ENCODE results near the gene BCAS3.

BCAS3 gene

GRCh38 chr17:61330174-61331150 is 652.8 kb downstream of the BCAS3 start:
- DNase-seq, result no peak

GRCh38 chr17:61331178-61331577 is 653.5 kb downstream of the BCAS3 start:
- no peak for DNase-seq

GRCh38 chr17:61331886-61332285 is 654.2 kb downstream of the BCAS3 start:
- no peak for DNase-seq

DNA sequence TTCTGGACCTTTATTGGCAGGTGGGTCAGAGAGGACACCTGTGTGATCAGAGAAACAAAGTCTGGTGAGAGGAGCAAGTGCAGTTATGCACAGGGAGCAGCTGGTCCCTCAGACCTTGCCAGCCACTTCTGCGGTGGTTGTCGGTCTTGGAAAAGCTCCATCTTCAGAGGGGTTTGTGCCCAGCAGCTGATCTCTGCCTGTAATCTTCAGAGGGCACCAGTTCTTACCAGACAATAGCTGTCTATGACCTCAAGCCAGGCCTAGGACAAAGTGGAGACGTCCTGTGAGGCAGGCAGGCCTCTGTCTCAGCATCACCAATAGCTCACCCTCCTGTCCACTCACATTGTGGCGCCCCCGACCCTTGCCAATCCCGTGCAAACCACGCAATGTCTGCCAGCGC is 655.5 kb downstream of the BCAS3 start:
- DNase-seq, result no peak

GRCh38 chr17:61334673-61335072 is 657.0 kb downstream of the BCAS3 start:
- no peak for DNase-seq

GRCh38 chr17:61335105-61335844 is 657.6 kb downstream of the BCAS3 start:
- DNase-seq, result no peak

DNA sequence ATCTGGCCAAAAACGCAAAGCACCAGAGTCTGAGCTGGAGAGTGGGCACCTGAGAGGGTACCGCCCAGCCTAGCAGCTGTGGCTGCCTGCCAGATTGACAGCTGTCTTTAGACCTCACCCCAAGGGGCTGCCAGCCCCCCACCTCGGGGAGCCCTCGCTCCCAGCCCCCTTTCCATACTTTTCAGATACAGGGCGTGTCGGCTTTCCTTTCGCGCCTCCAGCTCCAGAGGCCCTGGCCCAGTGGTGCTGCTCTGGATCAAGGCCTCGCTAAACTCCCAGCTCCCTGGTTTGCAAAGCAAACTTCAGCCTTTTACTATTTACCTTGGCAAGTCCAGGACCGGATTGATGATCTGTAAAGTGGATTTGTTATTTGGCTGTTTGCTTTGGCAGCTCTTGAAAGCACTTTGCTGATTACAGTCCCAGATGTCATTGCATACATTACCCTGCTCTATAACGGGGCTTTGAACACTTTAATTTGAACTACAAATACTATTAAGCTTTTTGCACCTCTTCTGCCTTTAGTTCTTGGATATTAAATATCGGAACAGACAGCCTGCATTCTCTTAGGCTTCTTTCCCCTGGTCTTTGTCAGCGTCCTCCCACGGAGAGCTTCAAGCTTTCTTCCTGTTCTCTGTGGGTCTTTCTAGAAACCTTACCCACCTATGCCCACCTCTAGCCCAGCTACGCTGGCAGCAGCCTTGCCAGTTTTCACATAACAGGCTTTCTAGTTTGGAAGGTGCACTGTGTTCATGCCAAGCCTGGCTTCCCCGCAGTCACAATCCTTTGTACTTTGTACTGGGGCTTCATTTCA is 658.4 kb downstream of the BCAS3 start:
- DNase-seq, result peak; percentile 82

DNA sequence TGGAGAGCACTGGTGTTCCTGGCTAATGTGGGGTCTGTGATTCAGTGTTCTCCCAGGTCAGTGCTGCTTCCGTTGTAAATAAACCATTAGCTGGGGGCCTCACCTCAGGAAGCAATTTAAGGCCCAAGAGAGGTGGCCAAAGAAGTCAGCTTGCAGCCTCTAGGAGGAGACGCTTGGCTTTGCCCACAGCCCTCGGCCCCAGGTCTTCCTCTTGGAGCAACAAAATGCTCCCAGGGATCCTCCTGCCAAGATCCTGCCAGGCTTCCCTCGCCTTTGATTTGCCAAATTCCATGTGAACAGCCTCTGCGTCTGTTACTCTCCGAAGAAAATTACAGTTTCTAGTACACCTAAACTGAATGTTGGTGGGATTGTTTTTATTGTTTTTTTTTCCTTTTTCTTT is 659.6 kb downstream of the BCAS3 start:
- no peak for DNase-seq

DNA sequence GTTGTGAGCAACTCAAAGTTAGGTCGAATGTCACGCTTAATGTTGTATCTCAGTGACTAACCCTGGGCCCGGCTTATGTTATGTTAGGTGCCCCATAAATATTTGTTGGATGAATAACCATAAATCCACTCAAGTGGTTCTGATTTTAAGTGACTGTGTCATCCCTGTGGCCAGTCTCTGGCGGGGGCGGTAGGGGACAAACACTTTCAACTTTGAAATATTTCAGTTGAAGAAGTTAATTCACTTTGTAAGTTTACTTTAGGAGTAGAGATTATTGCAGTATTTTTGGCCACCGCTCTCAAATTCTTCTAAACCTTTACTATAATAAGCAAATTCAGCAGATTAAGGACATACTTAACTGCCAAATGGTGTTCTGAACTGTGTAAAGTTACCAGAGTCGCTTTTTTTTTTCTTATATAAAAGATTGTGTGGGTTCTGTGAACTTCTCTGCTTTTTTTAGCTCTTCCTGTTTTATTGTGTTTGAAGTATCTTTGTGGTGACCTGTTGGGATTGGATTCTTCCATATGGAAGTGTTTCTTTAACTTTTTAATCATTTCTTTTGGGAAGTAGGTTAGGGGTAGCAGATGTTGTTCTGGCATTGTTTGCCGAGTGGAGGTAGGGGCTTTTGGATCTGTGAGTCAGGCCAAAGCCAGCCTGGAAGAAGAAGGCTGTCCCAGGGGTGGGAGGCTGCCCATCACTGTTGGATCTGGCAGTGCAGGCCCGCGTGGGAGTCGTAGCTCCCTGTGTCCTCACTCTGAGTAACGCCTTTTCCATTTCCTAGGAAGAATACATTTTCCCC is 660.5 kb downstream of the BCAS3 start:
- no peak for DNase-seq

GRCh38 chr17:61338874-61339478 is 661.3 kb downstream of the BCAS3 start:
- no peak for DNase-seq

DNA sequence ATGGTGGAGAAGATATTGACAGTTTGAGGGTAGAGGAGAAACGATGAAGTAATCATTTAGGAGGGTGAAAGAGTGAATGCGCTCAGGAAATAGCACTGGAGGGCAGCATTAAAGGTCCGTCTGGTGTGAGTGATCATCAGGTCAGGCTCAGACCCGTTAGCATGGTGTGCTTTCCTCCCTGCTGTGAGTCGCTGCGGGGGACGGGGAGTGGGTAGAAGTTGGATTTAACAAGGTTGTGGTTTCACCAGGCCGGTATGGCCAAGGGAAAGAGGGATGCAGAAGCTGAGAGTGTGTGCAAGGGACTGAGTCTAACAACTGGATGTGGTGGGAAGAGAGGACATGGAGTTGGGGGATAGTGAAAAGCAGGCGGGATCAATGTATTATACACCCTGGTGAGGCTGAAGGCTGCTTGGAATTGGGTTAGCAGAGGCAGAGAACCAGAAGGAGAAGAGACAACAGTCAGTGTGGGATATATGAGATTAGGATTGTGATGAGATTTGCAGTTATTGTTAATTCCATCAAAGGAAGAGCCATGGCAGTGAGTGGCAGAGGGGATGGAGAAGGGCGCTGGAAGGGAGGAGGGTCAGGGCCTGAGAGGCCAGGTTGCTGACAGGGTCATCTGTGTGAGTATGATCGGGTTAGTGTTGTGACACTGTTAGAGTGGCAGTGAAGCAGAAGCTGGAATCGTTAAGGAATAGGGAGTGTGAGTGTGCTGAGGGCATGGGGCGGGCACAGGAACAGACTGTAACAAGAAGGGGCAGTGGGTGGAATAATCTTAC is 663.0 kb downstream of the BCAS3 start:
- DNase-seq, result no peak

DNA sequence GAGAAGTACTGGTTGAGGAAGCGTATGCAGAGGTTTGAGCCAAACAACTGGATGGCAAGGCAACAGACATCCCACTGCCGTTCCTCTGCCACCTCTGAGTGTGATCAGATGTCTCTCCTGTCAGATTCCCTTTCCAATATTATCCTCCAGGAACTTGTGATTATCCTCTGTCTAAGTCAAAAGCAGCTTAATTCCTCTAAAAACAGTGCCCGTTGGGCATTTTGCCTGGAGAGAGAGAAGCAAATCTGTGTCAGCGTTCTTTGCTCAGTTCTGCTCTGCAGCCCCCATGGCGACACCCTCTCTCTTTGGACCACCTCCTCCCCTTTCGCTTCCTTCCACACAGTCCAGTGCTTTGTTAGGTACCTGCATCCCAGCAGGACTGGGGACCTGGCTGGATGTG is 665.9 kb downstream of the BCAS3 start:
- no peak for DNase-seq

GRCh38 chr17:61345061-61345460 is 667.4 kb downstream of the BCAS3 start:
- no peak for DNase-seq

DNA sequence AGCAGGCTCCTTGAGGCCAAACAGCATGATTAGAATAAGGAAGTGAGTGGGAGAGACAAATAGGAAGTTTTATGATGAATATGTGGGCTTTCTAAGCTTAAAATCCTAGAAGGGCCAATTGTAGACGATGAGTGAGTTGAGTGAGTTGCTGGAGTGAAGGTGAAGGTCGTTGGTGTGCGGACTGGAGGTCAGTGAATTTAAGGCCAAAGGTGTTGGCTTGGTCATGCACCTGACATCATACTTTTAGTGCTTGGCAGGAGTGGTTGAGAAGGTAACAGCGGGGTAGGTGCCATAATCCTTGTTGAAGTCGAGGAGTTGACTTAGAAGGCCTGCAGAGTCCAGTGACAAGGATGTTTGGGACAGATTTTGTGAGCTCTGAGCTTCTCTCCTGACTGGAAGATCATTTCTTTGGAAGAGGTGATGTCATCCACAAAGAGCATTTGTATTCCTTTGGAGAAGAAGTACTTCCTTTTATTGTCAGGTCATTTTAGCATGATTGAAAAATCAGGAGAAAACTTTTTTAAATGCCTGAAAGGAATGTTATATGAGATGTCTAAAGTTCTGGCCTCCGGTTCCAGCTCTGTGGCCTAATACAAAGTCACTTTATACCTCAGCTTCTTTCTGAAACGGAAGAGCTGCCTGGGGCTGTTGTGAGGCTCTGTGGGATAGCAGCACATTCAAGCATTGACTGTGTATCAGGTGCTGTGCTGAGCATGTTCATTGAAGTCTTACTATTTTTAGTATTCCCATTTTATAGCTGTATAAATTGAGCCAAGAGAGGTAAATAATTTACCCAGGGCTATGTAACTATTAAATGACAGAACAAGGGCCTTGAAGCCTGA is 668.4 kb downstream of the BCAS3 start:
- DNase-seq, result no peak

GRCh38 chr17:61349350-61349749 is 671.7 kb downstream of the BCAS3 start:
- no peak for DNase-seq

GRCh38 chr17:61351745-61352407 is 674.2 kb downstream of the BCAS3 start:
- no peak for DNase-seq

GRCh38 chr17:61352408-61352770 is 674.7 kb downstream of the BCAS3 start:
- DNase-seq, result no peak

- no peak for DNase-seq
Measured at GRCh38 chr17:61352781-61353491, 675.3 kb downstream of the BCAS3 start.

DNA sequence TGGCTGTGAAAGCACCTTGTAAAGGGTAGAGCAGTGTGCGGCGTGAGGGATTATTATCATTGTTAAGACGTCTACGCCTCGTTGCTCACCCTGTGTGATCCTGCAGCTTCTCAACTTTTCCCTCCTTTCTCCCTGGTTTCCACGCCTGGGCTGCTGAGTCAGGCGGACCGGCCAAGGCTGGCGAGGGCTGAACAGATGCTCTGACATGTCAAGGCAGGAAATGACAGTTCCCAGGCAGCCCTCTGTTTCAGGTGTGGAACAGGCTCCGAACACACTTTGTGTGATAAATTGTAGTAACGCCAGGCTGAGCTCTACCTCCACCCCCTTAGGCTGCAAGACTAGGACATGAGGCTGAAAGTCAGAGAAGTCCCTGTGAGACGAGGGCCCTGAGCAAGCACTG is 676.0 kb downstream of the BCAS3 start:
- no peak for DNase-seq
